ENCODE results near the gene PGLYRP1. TPM values are rescaled to one million over a fixed set of nuclear protein-coding genes. Genes with fewer than 3 reads are reported as not detected.

PGLYRP1 gene
- total and polyA plus RNA-seq, 2 of the 13 experiments (the other 11 are each of a cell fraction or from before 2014, with no cell fraction given) = not detected

DNA sequence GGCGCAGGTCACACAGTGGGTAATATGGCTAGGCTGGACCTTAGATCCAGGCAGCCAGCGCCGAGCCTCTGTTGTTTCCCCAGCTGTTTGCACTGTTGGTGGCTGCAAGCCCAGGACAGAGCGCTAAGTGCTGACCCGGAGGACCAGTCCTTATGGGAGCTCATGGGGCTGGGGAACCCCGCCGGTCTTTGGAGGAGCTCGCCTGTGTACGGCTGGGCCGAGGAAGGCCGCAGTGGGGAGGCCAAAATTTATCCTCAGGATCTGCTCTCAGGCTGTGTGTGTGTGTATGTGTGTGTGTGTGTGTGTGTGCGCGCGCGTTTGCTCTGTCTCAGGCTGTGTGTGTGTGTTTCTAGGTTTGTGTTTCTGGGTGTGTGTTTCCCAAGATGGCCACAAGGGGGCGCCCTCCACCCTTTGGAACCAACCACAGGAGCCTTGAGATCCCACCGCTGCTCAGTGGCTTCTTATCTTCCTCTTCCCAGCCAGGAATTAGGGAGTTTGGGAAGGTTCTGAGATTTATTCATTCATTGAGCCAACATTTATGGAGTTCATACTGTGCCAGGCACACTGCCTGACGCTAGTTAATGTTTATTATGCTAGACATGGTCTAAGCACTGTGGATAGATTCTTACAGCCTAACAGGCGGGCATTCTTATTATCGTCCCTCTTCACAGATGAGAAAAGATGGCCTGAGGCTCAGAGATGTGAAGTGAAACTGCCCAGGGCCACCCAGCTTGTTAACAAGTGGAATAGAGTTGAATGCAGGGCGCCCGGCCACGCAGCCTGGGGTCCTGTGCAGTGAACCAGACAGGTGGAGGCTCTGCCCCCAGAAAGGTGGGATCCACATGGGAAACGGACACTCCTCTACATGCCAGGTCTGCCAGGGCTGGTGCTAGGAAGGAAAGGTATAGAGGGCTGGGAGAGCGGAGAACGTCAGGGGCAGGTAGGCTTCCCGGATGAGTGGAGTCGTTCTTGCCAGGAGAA lies 13.0 kb downstream of the PGLYRP1 start (continued):
- TF ChIP-seq, protein P1, sequence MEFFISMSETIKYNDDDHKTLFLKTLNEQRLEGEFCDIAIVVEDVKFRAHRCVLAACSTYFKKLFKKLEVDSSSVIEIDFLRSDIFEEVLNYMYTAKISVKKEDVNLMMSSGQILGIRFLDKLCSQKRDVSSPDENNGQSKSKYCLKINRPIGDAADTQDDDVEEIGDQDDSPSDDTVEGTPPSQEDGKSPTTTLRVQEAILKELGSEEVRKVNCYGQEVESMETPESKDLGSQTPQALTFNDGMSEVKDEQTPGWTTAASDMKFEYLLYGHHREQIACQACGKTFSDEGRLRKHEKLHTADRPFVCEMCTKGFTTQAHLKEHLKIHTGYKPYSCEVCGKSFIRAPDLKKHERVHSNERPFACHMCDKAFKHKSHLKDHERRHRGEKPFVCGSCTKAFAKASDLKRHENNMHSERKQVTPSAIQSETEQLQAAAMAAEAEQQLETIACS (CRISPR knock-in tag; IDR thresholded peaks at IDR 0.05) = peak; percentile 72
- 0 out of 2 replicates have a peak, but pooled peaks have one; percentile 26 for TF ChIP-seq RXRA (CRISPR knock-in tag; IDR thresholded peaks at IDR 0.05)
- TF ChIP-seq, protein P2, sequence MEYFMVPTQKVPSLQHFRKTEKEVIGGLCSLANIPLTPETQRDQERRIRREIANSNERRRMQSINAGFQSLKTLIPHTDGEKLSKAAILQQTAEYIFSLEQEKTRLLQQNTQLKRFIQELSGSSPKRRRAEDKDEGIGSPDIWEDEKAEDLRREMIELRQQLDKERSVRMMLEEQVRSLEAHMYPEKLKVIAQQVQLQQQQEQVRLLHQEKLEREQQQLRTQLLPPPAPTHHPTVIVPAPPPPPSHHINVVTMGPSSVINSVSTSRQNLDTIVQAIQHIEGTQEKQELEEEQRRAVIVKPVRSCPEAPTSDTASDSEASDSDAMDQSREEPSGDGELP (IDR thresholded peaks at IDR 0.05; ENCODE audit: borderline replicate concordance, low read depth) = 0 out of 2 replicates have a peak, but pooled peaks have one; percentile 20
- TF ChIP-seq ZNF768 (CRISPR knock-in tag; IDR thresholded peaks at IDR 0.05) = peak; percentile 93
- TF ChIP-seq ZNF687 (CRISPR knock-in tag; IDR thresholded peaks at IDR 0.05) = peak; percentile 38; the same call in 1 of the 2 replicates
- TF ChIP-seq RAD21 (CRISPR knock-in tag; IDR thresholded peaks at IDR 0.05) = peak; percentile 20; the same call in 1 of the 2 replicates
- TF ChIP-seq ZNF646 (CRISPR knock-in tag; IDR thresholded peaks at IDR 0.05) = peak; percentile 57; the same call in 1 of the 2 replicates
- 0 out of 2 replicates have a peak, but pooled peaks have one; percentile 23 for TF ChIP-seq MYPOP (CRISPR knock-in tag; IDR thresholded peaks at IDR 0.05)

Measured in HepG2 (cell line).